GM12873 (cell line): ENCODE data around the gene DCAF6.

ENCODE experiments used
- CTCF ChIP-seq: IDR thresholded peaks from 2 replicates; pipeline ENCODE4 v1.5.1; 2012; ENCODE audit warnings: low read depth, mild to moderate bottlenecking, moderate library complexity, low read length, control low read depth; ENCODE audit not compliant: insufficient read depth; ENCODE audit errors: missing control alignments

DCAF6 gene

DNA sequence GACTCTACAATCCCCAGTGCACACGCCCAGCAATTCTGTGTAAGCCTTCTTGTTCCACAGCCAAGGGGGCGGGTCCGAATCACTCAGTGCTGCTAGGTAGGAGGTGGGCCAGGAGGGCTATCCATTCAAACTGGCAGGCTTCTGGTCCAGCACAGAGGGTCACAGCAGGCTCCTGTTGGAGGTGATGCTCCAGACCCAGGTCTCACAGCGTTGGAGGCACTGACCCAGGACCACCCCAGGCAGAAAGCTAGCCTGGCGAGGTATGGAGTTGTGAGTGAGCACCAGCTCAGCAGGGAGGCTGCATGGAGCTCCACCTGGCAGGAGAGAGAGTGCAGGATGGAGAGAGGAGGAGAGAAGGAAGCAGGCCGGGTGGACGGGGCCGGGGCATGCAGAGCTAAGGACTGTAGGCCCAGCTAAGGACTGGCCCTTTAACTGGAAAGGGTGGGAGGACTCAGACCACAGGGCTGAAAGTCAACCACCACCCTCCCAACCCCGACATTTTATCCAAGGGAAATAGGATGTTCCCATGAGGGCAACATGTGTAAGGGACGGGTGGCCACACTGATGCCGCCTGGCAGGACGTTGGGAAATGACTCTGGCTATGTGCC lies 161.5 kb downstream of the DCAF6 start:
- TF ChIP-seq CTCF, result no peak

DNA sequence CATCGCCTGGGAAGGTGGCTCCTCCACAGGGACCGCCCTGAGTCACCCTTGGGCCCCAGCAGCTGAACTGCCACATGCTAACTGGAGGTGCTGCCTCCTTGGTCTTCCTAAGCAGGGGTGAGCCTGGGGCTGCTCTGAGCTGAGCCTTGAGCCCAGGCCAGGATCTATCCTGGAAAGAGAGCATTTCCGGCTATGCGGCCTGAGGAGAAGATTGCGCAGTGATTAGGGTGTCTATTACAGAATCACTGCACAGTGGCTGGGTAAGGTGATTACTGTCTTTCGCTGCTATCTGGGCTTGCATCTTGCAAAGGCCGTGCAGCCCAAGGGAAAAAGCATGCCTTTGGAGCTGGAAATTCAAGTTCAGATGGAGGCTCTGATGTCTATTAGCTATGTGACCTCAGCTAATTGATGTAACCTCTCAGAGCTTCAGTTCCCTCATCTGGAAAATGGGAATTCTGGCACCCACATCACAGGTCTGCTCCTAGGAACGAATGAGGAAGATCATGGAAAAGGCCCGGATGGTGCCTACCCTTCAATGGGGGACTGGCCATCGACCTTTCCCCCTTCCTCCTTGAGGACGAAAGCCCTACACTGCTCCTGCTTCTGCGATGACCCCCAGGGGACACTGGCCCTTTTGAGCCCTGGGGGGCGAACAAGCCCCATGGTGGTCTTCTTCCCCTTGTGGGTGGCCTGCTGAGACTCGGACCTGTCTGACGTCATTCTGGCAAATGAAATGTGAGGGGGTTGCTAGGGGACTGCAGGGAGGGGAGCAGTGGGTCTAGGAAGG lies 162.2 kb downstream of the DCAF6 start:
- no peak for TF ChIP-seq CTCF

DNA sequence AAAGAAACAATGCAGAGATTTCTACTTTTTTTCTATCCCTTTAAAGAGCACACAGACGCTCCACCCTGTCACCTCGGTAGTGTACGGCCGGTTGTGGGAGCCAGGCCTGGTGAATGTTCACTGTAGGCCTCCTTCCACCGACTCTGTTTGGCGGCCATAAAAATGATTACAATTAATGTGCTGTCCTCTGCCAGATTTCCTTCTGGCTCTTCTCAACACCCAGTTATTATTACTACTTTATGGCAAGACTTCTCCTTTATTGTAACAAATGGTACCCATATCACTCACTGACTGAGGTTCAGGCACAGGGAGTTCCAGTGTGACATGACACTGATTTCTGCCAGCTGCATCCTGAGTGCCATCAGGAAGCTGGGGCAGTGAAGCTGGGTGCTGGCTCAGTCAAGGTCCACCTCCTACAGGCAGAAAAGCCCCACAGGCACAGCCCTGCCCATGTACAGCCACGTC lies 162.9 kb downstream of the DCAF6 start:
- no peak for TF ChIP-seq CTCF

DNA sequence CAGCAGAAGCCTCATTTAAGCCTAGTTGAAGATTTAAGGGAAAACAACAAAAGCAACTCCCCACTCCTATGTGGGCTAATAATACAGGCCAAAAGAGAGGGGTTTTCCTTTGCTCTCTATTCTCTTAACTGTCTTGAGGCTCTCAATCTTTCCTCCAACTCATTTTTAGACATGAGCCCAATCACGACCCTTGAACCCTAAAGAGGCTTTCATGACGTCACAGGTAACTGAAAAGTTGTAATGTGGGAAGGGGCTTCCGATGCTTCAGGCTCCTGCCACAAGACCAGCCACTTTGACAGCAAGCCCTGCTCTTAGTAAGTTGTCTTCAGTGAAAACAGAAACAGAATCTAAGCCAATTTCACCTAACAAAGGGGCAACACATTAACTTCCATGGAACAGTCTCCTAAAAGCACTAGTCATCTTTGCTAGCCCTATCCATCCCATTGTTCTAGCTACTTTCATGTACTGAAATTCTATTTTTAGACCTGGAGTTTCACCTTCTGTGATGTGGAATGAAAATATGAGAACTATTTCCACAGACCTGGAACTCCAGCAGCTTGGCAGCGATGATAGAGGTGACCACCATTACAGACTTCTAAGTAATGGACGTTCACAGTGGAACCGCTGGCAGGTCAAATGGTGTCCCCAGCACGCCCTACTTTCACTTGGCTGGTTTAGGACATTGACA lies 164.0 kb downstream of the DCAF6 start:
- no peak for TF ChIP-seq CTCF

GRCh38 chr1:168101336-168101735 lies 164.9 kb downstream of the DCAF6 start:
- no peak for TF ChIP-seq CTCF

GRCh38 chr1:168102487-168102886 lies 166.0 kb downstream of the DCAF6 start:
- TF ChIP-seq CTCF, result no peak

GRCh38 chr1:168104535-168104934 lies 168.1 kb downstream of the DCAF6 start:
- TF ChIP-seq CTCF, result no peak
